WTC11 (cell line): ENCODE data around the gene FBLN5. TPM values are rescaled to one million over a fixed set of nuclear protein-coding genes. Genes with fewer than 3 reads are reported as not detected.

Source experiments
- ATAC-seq: fragments of 200-7000 bp; cut with Tn5 transposase; 2 replicates; pipeline ENCODE4 v1.10.0; 2021; ENCODE audit warnings: mild to moderate bottlenecking, moderate library complexity
- CTCF ChIA-PET: fragments of 300-600 bp; sonication (Branson Sonifier 250); formaldehyde crosslinking; loops from one replicate; lab custom pipeline; 2021; ENCODE audit warnings: antibody characterized with exemption; lab: Charles Lee
- POLR2A ChIA-PET: fragments of 350-600 bp; sonication (Branson Sonifier 250); formaldehyde crosslinking; loops from one replicate; lab custom pipeline; 2021; ENCODE audit warnings: antibody characterized with exemption; lab: Charles Lee
- DNase-seq: peaks from one replicate; pipeline ENCODE4 v3.0.0; 2021; ENCODE audit warnings: low spot score
- H3K27ac Mint-ChIP-seq: 2 replicates; pipeline ENCODE4 v1.8.0; 2021; ENCODE audit warnings: mixed read lengths
- H3K27me3 Mint-ChIP-seq: 2 replicates; pipeline ENCODE4 v1.8.0; 2021; ENCODE audit warnings: low read depth, mild to moderate bottlenecking, moderate library complexity, mixed read lengths
- H3K36me3 Mint-ChIP-seq: 2 replicates; pipeline ENCODE4 v1.8.0; 2021; ENCODE audit warnings: mixed read lengths
- H3K4me1 Mint-ChIP-seq: 2 replicates; pipeline ENCODE4 v1.8.0; 2022; ENCODE audit warnings: mixed read lengths
- H3K4me3 Mint-ChIP-seq: 2 replicates; pipeline ENCODE4 v1.8.0; 2021; ENCODE audit warnings: mild to moderate bottlenecking, moderate library complexity, mixed read lengths
- H3K9me3 Mint-ChIP-seq: 2 replicates; pipeline ENCODE4 v1.8.0; 2021; ENCODE audit warnings: mixed read lengths
- CREM ChIP-seq: sonication (generic); formaldehyde crosslinking; IDR thresholded peaks from 2 replicates; pipeline ENCODE4 v1.8.1; 2022; ENCODE audit warnings: mild to moderate bottlenecking, missing genetic modification reagents, moderate library complexity
- EMX1 ChIP-seq: fragments of 250-450 bp; sonication (Bioruptor Pico); IDR thresholded peaks from 2 replicates; pipeline ENCODE4 v1.8.0; 2021; ENCODE audit warnings: mild to moderate bottlenecking
- FOXK1 ChIP-seq: sonication (generic); formaldehyde crosslinking; IDR thresholded peaks from 2 replicates; pipeline ENCODE4 v1.8.0; 2022; ENCODE audit warnings: mild to moderate bottlenecking, moderate library complexity, missing genetic modification reagents
- HMGA2 ChIP-seq: fragments of 250-450 bp; sonication (Bioruptor Pico); IDR thresholded peaks from 2 replicates; pipeline ENCODE4 v1.4.0; 2021; ENCODE audit warnings: mild to moderate bottlenecking, moderate library complexity
- NFE2L1 ChIP-seq: sonication (generic); formaldehyde crosslinking; IDR thresholded peaks from 2 replicates; pipeline ENCODE4 v1.8.1; 2023; ENCODE audit warnings: missing genetic modification reagents
- NR3C1 ChIP-seq: sonication (generic); formaldehyde crosslinking; conservative IDR thresholded peaks from 2 replicates; pipeline ENCODE4 v1.8.1; 2023; ENCODE audit warnings: low read depth, mild to moderate bottlenecking, missing genetic modification reagents
- SMAD3 ChIP-seq: sonication (generic); formaldehyde crosslinking; IDR thresholded peaks from 2 replicates; pipeline ENCODE4 v1.8.0; 2022; ENCODE audit warnings: missing genetic modification reagents, mild to moderate bottlenecking, borderline replicate concordance
- ZNF138 ChIP-seq: sonication (generic); formaldehyde crosslinking; conservative IDR thresholded peaks from 2 replicates; pipeline ENCODE4 v1.8.1; 2022; ENCODE audit warnings: mild to moderate bottlenecking, moderate library complexity, missing genetic modification reagents
- ZNF263 ChIP-seq: sonication (generic); formaldehyde crosslinking; IDR thresholded peaks from 2 replicates; pipeline ENCODE4 v1.8.1; 2022; ENCODE audit warnings: low read depth, mild to moderate bottlenecking, moderate library complexity, missing genetic modification reagents
- ZNF396 ChIP-seq: fragments of 250-450 bp; sonication (Bioruptor Pico); IDR thresholded peaks from 2 replicates; pipeline ENCODE4 v1.8.0; 2021; ENCODE audit warnings: mild to moderate bottlenecking, moderate library complexity, borderline replicate concordance
- total RNA-seq: library from RNA; stranded (reverse); gene quantifications from 3 replicates; pipeline ENCODE4 v1.2.3, GENCODE V29; 2021
- TF ChIP-seq, protein P1 (sequence below): sonication (generic); formaldehyde crosslinking; IDR thresholded peaks from 2 replicates; pipeline ENCODE4 v1.8.0; 2022; ENCODE audit warnings: mild to moderate bottlenecking, missing genetic modification reagents
- TF ChIP-seq, protein P2 (sequence below): sonication (generic); formaldehyde crosslinking; IDR thresholded peaks from 2 replicates; pipeline ENCODE4 v1.8.0; 2022; ENCODE audit warnings: missing genetic modification reagents
- TF ChIP-seq, protein P3 (sequence below): sonication (generic); formaldehyde crosslinking; IDR thresholded peaks from 2 replicates; pipeline ENCODE4 v1.8.0; 2023; ENCODE audit warnings: missing genetic modification reagents
- TF ChIP-seq, protein P4 (sequence below): sonication (generic); formaldehyde crosslinking; IDR thresholded peaks from 2 replicates; pipeline ENCODE4 v1.8.0; 2023; ENCODE audit warnings: mild to moderate bottlenecking, missing genetic modification reagents
- TF ChIP-seq, protein P5 (sequence below): sonication (generic); formaldehyde crosslinking; IDR thresholded peaks from 2 replicates; pipeline ENCODE4 v1.8.1; 2023; ENCODE audit warnings: mild to moderate bottlenecking, missing genetic modification reagents, moderate library complexity
- TF ChIP-seq, protein P6 (sequence below): sonication (generic); formaldehyde crosslinking; IDR thresholded peaks from 2 replicates; pipeline ENCODE4 v1.8.1; 2023; ENCODE audit warnings: mild to moderate bottlenecking, missing genetic modification reagents, moderate library complexity
- TF ChIP-seq, protein P7 (sequence below): sonication (generic); formaldehyde crosslinking; IDR thresholded peaks from 2 replicates; pipeline ENCODE4 v1.8.1; 2023; ENCODE audit warnings: mild to moderate bottlenecking, missing genetic modification reagents
- TF ChIP-seq, protein P8 (sequence below): sonication (generic); formaldehyde crosslinking; IDR thresholded peaks from 2 replicates; pipeline ENCODE4 v1.8.0; 2022; ENCODE audit warnings: mild to moderate bottlenecking, missing genetic modification reagents
- TF ChIP-seq, protein P9 (sequence below): fragments of 250-450 bp; sonication (Bioruptor Pico); IDR thresholded peaks from 2 replicates; pipeline ENCODE4 v1.9.0; 2021; ENCODE audit warnings: mild to moderate bottlenecking

Gene FBLN5
- total RNA-seq, 1 experiment from 2014 or later, result 4.0 TPM

DNA sequence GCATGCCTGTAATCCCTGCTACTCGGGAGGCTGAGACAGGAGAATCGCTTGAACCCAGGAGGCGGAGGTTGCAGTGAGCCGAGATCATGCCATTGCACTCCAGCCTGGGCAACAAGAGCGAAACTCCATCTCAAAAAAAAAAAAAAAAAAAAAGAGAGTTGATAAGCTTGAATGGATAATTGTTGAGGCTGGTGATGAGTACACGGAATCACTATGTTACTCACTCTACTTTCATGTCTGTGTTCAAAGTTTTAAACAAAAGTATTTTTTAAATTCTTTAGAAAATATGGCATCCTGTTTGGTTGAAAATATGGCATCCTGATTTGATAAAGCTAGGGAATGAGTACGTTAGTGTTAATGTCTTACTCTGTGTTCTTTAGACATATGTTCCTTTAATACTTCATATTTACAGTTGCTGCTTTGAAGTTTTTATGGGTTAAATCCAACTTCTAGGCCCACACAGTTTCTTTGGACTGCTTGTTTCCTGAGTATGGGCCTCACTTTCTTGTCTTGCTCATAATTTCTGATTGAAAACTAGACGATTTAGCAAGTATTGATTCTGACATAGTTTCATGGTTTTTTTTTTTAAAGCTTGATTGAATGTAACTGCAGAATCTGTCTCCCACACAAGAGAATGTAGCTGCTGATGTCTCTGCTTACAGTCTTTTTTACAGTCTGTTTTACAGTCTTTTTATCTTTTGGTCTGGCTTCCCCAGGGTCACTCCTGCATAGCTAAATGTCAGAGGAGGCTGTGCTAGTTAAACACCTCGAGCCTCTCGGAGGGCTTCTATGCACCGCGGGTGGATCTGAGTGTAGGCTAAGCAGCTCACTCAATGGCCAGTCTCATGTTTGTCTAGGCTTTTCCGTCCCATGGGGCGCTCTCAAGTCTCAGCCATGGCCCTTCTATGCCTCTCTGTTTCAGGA lies 14.1 kb upstream of the FBLN5 start:
- Mint-ChIP-seq H3K4me3 (no peak overlapping the region), H3K27ac (no peak overlapping the region)
- POLR2A ChIA-PET, result interaction anchor here (0.6 kb wide), 1 partner anchor 90 kb away, joined by 5 read pairs; no protein-coding TSS in a partner anchor

More for the DNA sequence above, 14.1 kb upstream of the FBLN5 start:
- ATAC-seq (peak; percentile 38; the same call in 1 of the 2 replicates), DNase-seq (no peak)
- no peaks in the 10 kb centered on the region for H3K27me3 Mint-ChIP-seq
- H3K4me1 Mint-ChIP-seq, result peaks cover 6% of the 10 kb centered on the region; the same call in 1 of the 2 replicates
- H3K36me3 Mint-ChIP-seq, result no peaks in the 10 kb centered on the region
- no peaks in the 10 kb centered on the region for H3K9me3 Mint-ChIP-seq
- TF ChIP-seq ZNF138 (no peak), EMX1 (CRISPR knock-in tag) (no peak), ZNF396 (CRISPR knock-in tag) (no peak), HMGA2 (CRISPR knock-in tag) (no peak), SMAD3 (no peak), NR3C1 (CRISPR knock-in tag) (no peak), ZNF263 (CRISPR knock-in tag) (no peak), NFE2L1 (CRISPR knock-in tag) (no peak), FOXK1 (CRISPR knock-in tag) (no peak), CREM (CRISPR knock-in tag) (no peak)
- TF ChIP-seq, protein P1, sequence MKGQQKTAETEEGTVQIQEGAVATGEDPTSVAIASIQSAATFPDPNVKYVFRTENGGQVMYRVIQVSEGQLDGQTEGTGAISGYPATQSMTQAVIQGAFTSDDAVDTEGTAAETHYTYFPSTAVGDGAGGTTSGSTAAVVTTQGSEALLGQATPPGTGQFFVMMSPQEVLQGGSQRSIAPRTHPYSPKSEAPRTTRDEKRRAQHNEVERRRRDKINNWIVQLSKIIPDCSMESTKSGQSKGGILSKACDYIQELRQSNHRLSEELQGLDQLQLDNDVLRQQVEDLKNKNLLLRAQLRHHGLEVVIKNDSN (CRISPR knock-in tag), result no peak
- TF ChIP-seq, protein P2, sequence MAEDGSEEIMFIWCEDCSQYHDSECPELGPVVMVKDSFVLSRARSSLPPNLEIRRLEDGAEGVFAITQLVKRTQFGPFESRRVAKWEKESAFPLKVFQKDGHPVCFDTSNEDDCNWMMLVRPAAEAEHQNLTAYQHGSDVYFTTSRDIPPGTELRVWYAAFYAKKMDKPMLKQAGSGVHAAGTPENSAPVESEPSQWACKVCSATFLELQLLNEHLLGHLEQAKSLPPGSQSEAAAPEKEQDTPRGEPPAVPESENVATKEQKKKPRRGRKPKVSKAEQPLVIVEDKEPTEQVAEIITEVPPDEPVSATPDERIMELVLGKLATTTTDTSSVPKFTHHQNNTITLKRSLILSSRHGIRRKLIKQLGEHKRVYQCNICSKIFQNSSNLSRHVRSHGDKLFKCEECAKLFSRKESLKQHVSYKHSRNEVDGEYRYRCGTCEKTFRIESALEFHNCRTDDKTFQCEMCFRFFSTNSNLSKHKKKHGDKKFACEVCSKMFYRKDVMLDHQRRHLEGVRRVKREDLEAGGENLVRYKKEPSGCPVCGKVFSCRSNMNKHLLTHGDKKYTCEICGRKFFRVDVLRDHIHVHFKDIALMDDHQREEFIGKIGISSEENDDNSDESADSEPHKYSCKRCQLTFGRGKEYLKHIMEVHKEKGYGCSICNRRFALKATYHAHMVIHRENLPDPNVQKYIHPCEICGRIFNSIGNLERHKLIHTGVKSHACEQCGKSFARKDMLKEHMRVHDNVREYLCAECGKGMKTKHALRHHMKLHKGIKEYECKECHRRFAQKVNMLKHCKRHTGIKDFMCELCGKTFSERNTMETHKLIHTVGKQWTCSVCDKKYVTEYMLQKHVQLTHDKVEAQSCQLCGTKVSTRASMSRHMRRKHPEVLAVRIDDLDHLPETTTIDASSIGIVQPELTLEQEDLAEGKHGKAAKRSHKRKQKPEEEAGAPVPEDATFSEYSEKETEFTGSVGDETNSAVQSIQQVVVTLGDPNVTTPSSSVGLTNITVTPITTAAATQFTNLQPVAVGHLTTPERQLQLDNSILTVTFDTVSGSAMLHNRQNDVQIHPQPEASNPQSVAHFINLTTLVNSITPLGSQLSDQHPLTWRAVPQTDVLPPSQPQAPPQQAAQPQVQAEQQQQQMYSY (CRISPR knock-in tag), result no peak
- TF ChIP-seq, protein P3, sequence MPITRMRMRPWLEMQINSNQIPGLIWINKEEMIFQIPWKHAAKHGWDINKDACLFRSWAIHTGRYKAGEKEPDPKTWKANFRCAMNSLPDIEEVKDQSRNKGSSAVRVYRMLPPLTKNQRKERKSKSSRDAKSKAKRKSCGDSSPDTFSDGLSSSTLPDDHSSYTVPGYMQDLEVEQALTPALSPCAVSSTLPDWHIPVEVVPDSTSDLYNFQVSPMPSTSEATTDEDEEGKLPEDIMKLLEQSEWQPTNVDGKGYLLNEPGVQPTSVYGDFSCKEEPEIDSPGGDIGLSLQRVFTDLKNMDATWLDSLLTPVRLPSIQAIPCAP (CRISPR knock-in tag), result no peak
- TF ChIP-seq, protein P4, sequence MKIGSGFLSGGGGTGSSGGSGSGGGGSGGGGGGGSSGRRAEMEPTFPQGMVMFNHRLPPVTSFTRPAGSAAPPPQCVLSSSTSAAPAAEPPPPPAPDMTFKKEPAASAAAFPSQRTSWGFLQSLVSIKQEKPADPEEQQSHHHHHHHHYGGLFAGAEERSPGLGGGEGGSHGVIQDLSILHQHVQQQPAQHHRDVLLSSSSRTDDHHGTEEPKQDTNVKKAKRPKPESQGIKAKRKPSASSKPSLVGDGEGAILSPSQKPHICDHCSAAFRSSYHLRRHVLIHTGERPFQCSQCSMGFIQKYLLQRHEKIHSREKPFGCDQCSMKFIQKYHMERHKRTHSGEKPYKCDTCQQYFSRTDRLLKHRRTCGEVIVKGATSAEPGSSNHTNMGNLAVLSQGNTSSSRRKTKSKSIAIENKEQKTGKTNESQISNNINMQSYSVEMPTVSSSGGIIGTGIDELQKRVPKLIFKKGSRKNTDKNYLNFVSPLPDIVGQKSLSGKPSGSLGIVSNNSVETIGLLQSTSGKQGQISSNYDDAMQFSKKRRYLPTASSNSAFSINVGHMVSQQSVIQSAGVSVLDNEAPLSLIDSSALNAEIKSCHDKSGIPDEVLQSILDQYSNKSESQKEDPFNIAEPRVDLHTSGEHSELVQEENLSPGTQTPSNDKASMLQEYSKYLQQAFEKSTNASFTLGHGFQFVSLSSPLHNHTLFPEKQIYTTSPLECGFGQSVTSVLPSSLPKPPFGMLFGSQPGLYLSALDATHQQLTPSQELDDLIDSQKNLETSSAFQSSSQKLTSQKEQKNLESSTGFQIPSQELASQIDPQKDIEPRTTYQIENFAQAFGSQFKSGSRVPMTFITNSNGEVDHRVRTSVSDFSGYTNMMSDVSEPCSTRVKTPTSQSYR (CRISPR knock-in tag), result no peak
- TF ChIP-seq, protein P5, sequence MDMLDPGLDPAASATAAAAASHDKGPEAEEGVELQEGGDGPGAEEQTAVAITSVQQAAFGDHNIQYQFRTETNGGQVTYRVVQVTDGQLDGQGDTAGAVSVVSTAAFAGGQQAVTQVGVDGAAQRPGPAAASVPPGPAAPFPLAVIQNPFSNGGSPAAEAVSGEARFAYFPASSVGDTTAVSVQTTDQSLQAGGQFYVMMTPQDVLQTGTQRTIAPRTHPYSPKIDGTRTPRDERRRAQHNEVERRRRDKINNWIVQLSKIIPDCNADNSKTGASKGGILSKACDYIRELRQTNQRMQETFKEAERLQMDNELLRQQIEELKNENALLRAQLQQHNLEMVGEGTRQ (CRISPR knock-in tag), result no peak
- TF ChIP-seq, protein P6, sequence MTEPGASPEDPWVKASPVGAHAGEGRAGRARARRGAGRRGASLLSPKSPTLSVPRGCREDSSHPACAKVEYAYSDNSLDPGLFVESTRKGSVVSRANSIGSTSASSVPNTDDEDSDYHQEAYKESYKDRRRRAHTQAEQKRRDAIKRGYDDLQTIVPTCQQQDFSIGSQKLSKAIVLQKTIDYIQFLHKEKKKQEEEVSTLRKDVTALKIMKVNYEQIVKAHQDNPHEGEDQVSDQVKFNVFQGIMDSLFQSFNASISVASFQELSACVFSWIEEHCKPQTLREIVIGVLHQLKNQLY, result no peak
- TF ChIP-seq, protein P7, sequence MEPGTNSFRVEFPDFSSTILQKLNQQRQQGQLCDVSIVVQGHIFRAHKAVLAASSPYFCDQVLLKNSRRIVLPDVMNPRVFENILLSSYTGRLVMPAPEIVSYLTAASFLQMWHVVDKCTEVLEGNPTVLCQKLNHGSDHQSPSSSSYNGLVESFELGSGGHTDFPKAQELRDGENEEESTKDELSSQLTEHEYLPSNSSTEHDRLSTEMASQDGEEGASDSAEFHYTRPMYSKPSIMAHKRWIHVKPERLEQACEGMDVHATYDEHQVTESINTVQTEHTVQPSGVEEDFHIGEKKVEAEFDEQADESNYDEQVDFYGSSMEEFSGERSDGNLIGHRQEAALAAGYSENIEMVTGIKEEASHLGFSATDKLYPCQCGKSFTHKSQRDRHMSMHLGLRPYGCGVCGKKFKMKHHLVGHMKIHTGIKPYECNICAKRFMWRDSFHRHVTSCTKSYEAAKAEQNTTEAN (CRISPR knock-in tag), result no peak
- TF ChIP-seq, protein P8, sequence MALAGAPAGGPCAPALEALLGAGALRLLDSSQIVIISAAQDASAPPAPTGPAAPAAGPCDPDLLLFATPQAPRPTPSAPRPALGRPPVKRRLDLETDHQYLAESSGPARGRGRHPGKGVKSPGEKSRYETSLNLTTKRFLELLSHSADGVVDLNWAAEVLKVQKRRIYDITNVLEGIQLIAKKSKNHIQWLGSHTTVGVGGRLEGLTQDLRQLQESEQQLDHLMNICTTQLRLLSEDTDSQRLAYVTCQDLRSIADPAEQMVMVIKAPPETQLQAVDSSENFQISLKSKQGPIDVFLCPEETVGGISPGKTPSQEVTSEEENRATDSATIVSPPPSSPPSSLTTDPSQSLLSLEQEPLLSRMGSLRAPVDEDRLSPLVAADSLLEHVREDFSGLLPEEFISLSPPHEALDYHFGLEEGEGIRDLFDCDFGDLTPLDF, result no peak
- TF ChIP-seq, protein P9, sequence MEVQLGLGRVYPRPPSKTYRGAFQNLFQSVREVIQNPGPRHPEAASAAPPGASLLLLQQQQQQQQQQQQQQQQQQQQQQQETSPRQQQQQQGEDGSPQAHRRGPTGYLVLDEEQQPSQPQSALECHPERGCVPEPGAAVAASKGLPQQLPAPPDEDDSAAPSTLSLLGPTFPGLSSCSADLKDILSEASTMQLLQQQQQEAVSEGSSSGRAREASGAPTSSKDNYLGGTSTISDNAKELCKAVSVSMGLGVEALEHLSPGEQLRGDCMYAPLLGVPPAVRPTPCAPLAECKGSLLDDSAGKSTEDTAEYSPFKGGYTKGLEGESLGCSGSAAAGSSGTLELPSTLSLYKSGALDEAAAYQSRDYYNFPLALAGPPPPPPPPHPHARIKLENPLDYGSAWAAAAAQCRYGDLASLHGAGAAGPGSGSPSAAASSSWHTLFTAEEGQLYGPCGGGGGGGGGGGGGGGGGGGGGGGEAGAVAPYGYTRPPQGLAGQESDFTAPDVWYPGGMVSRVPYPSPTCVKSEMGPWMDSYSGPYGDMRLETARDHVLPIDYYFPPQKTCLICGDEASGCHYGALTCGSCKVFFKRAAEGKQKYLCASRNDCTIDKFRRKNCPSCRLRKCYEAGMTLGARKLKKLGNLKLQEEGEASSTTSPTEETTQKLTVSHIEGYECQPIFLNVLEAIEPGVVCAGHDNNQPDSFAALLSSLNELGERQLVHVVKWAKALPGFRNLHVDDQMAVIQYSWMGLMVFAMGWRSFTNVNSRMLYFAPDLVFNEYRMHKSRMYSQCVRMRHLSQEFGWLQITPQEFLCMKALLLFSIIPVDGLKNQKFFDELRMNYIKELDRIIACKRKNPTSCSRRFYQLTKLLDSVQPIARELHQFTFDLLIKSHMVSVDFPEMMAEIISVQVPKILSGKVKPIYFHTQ (CRISPR knock-in tag), result no peak
- CTCF ChIA-PET, result interaction anchor here (0.6 to 1.4 kb wide), 4 partner anchors 19 to 312 kb away, joined by 3 to 4 read pairs (median 4); no protein-coding TSS in a partner anchor
